ENCODE data around the gene GNA15.

DNA sequence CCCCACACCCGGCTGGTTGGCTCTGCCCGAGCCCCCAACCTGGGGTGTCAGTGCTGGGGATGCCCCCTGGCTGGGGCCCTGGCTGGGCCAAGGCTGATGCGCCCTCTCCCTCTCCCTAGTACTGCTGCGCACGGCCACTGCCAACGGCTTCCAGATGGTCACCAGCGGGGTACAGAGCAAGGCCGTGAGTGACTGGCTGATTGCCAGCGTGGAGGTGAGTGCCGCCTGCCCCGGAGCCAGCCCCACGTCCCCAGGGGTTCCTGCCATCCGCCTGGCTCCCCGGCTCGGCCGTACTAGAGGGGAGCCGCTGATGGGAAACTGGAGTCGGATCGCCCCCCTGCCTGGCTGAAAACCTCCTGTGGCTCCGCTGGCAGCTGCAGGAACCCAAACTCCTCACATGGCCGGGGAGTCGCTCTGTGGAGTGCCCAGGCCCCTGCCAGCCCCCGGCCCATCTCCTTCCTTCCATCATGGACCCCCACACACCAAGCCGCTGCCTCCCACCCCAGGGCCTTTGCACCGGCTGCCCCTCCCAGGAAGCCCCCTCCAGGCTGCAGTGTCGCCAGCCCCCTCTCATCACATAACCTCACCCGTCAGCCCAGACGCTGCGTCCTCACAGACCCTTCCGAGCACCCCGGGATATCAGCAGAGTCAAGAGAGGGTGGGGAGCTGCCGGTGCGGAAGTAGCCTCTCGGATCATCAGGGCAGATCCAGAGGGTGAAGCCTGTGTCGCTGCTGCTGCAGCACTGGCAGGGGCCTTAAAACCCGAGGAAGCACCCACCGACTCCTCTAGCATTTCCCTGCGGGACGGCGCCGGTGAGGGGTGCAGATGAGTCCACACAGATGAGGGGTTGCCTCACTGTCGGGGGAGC lies 60.5 kb downstream of the GNA15 start:
- TF ChIP-seq, protein P1, sequence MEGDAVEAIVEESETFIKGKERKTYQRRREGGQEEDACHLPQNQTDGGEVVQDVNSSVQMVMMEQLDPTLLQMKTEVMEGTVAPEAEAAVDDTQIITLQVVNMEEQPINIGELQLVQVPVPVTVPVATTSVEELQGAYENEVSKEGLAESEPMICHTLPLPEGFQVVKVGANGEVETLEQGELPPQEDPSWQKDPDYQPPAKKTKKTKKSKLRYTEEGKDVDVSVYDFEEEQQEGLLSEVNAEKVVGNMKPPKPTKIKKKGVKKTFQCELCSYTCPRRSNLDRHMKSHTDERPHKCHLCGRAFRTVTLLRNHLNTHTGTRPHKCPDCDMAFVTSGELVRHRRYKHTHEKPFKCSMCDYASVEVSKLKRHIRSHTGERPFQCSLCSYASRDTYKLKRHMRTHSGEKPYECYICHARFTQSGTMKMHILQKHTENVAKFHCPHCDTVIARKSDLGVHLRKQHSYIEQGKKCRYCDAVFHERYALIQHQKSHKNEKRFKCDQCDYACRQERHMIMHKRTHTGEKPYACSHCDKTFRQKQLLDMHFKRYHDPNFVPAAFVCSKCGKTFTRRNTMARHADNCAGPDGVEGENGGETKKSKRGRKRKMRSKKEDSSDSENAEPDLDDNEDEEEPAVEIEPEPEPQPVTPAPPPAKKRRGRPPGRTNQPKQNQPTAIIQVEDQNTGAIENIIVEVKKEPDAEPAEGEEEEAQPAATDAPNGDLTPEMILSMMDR (IDR thresholded peaks at IDR 0.05; ENCODE audit: control extremely low read depth in 1 of 3, insufficient read depth in 1 of 3, low read depth in 1 of 3, low read length in 3 of 3), result no peak
- no peak for TF ChIP-seq POLR2AphosphoS5 (IDR thresholded peaks at IDR 0.05; ENCODE audit: low read depth, low read length)
- no peak for TF ChIP-seq EP300 (IDR thresholded peaks at IDR 0.05; ENCODE audit: borderline replicate concordance in 1 of 2, low read depth in 2 of 2, low read length in 2 of 2)
- TF ChIP-seq POLR2A (IDR thresholded peaks at IDR 0.05; ENCODE audit: control extremely low read depth in 1 of 2, low read depth in 2 of 2, low read length in 2 of 2), result no peak
- no peak for TF ChIP-seq TBP (IDR thresholded peaks at IDR 0.05; ENCODE audit: low read depth, low read length)
- TF ChIP-seq RAD21 (IDR thresholded peaks at IDR 0.05 in 1 of 2, conservative IDR thresholded peaks at IDR 0.05 in 1 of 2; ENCODE audit: low read depth in 2 of 2, low read length in 2 of 2), result no peak
- TF ChIP-seq MAFK (IDR thresholded peaks at IDR 0.05; ENCODE audit: low read depth, low read length), result no peak
- no peak for TF ChIP-seq YY1 (IDR thresholded peaks at IDR 0.05; ENCODE audit: low read depth, low read length)
- no peak for TF ChIP-seq GABPA (IDR thresholded peaks at IDR 0.05; ENCODE audit: borderline replicate concordance, insufficient read depth, low read length)
- TF ChIP-seq TCF12 (IDR thresholded peaks at IDR 0.05; ENCODE audit: low read depth, low read length), result no peak
- TF ChIP-seq EZH2 (IDR thresholded peaks at IDR 0.05; ENCODE audit: low read depth, low read length, severe bottlenecking), result no peak
